WI38 (cell line): ENCODE results near the gene NAV1.

Experiments
- H3K4me3 ChIP-seq: 2 replicates; pipeline ENCODE4 v1.5.1; 2011; ENCODE audit warnings: low read depth, mild to moderate bottlenecking, control low read depth, low read length
- CTCF ChIP-seq: IDR thresholded peaks from 2 replicates; pipeline ENCODE4 v1.5.1; 2012; ENCODE audit warnings: low read depth, mild to moderate bottlenecking, control low read depth, low read length

The NAV1 gene

GRCh38 chr1:201501144-201501543 is 37.8 kb upstream of the NAV1 start:
- TF ChIP-seq CTCF = no peak
- H3K4me3 ChIP-seq = no peak overlapping the region

- H3K4me3 ChIP-seq = no peak overlapping the region
- no peak for TF ChIP-seq CTCF
These were observed 37.0 kb upstream of the NAV1 start for GRCh38 chr1:201501812-201502510.

GRCh38 chr1:201502511-201502857 is 36.4 kb upstream of the NAV1 start:
- peak overlapping the region; percentile 47; the same call in 1 of the 2 replicates for H3K4me3 ChIP-seq
- no peak for TF ChIP-seq CTCF

GRCh38 chr1:201503397-201504176 is 35.3 kb upstream of the NAV1 start:
- H3K4me3 ChIP-seq = peak overlapping the region; percentile 89
- no peak for TF ChIP-seq CTCF

GRCh38 chr1:201504179-201504631 is 34.7 kb upstream of the NAV1 start:
- peak overlapping the region; percentile 89 for H3K4me3 ChIP-seq
- TF ChIP-seq CTCF = no peak

- H3K4me3 ChIP-seq = peak overlapping the region; percentile 89
- TF ChIP-seq CTCF = no peak
These were observed 34.0 kb upstream of the NAV1 start for GRCh38 chr1:201504799-201505502.
